GM12878 (cell line): ENCODE results near the gene NUP107. TPM values are rescaled to one million over a fixed set of nuclear protein-coding genes. Genes with fewer than 3 reads are reported as not detected.

Experiments used
- ATAC-seq: fragments of 200-7000 bp; cut with Tn5 transposase; 3 replicates; pipeline ENCODE4 v1.9.1; 2020; ENCODE audit warnings: mild to moderate bottlenecking, moderate library complexity
- Bru-seq: library from RNA; stranded (reverse); fragments of 400-500 nt; gene quantifications from one replicate; lab custom pipeline; 2021; lab: Mats Ljungman, UMichigan
- BruChase-seq, 2 experiments: library from RNA; stranded (reverse); fragments of 400-500 nt; gene quantifications; one replicate each; lab custom pipeline; 2021; lab: Mats Ljungman, UMichigan
- BruUV-seq: library from RNA; stranded (reverse); fragments of 400-500 nt; replicated peaks from 2 replicates; lab custom pipeline; 2021; lab: Mats Ljungman, UMichigan
- CTCF ChIA-PET: fragments of 300-600 bp; sonication (Branson Sonifier 250); formaldehyde crosslinking; extraction: SDS; loops from one replicate; lab custom pipeline; 2021; ENCODE audit warnings: inconsistent platforms; lab: Yijun Ruan, JAX
- POLR2A ChIA-PET: fragments of 350-600 bp; formaldehyde crosslinking; extraction: SDS; loops from one replicate; lab custom pipeline; 2021; ENCODE audit warnings: inconsistent platforms; lab: Charles Lee
- RAD21 ChIA-PET: fragments of 300-600 bp; sonication (Branson Sonifier 250); formaldehyde crosslinking; loops from one replicate; lab custom pipeline; 2023; ENCODE audit warnings: antibody characterized with exemption; ENCODE audit not compliant: unreplicated experiment; lab: Charles Lee
- SMC1A ChIA-PET: fragments of 300-600 bp; sonication (Branson Sonifier 250); formaldehyde crosslinking; loops from one replicate; lab custom pipeline; 2023; ENCODE audit not compliant: unreplicated experiment, uncharacterized antibody; lab: Charles Lee
- DNase-seq: peaks from one replicate; pipeline ENCODE4 v3.0.0-alpha.2; 2011; ENCODE audit warnings: low read depth, low spot score
- FAIRE-seq: peaks from 3 replicates; lab custom pipeline; 2011; peaks lifted over from hg19 to GRCh38; lab: Jason Lieb, UNC
- H2AFZ ChIP-seq: 2 replicates; pipeline ENCODE4 v1.6.0; 2011; ENCODE audit warnings: low read depth, low read length, control low read depth; ENCODE audit not compliant: control insufficient read depth
- H3K27ac ChIP-seq: 2 replicates; pipeline ENCODE4 v1.5.1; 2011; ENCODE audit warnings: control low read depth; ENCODE audit not compliant: control insufficient read depth, insufficient read depth
- H3K27me3 ChIP-seq, 2 experiments: replicated peaks in 1 of 2; 2 replicates each; pipeline versions ENCODE4 v1.6.0 to v1.6.1; 2011; ENCODE audit warnings: low read length in 1 of 2; ENCODE audit not compliant: control insufficient read depth in 2 of 2, insufficient read depth in 2 of 2
- H3K36me3 ChIP-seq, 2 experiments: 2 replicates each; pipeline ENCODE4 v1.5.1; 2011; ENCODE audit warnings: low read length in 1 of 2; ENCODE audit not compliant: control insufficient read depth in 2 of 2, insufficient read depth in 2 of 2
- H3K4me1 ChIP-seq: 2 replicates; pipeline ENCODE4 v1.6.1; 2011; ENCODE audit warnings: mild to moderate bottlenecking, low read length, moderate library complexity, mixed read lengths; ENCODE audit not compliant: control insufficient read depth, insufficient read depth
- H3K4me2 ChIP-seq: 2 replicates; pipeline ENCODE4 v1.6.0; 2011; ENCODE audit warnings: control low read depth; ENCODE audit not compliant: control insufficient read depth, insufficient read depth
- H3K4me3 ChIP-seq: fragments of 200-600 bp; sonication (generic); 2 replicates; pipeline ENCODE4 v1.5.1; 2016
- H3K79me2 ChIP-seq: 2 replicates; pipeline ENCODE4 v1.6.0; 2011; ENCODE audit warnings: low read length; ENCODE audit not compliant: control insufficient read depth, insufficient read depth
- H3K9ac ChIP-seq: 2 replicates; pipeline ENCODE4 v1.8.0; 2011; ENCODE audit warnings: low read length, control low read depth, mixed read lengths; ENCODE audit not compliant: control insufficient read depth, insufficient read depth
- H3K9me3 ChIP-seq: replicated peaks from 3 replicates; pipeline ENCODE4 v1.5.1; 2011; ENCODE audit warnings: mild to moderate bottlenecking, low read length; ENCODE audit not compliant: control insufficient read depth, insufficient read depth
- H4K20me1 ChIP-seq: 2 replicates; pipeline ENCODE4 v1.6.0; 2011; ENCODE audit not compliant: control insufficient read depth, insufficient read depth
- CBX3 ChIP-seq: fragments of 200-600 bp; sonication (generic); IDR thresholded peaks from 2 replicates; pipeline ENCODE4 v1.6.1; 2016; ENCODE audit warnings: low read depth, borderline replicate concordance
- CHD1 ChIP-seq: IDR thresholded peaks from 2 replicates; pipeline ENCODE4 v1.6.1; 2012; ENCODE audit warnings: low read depth, low read length, improper control_type of control experiment
- SMAD1 ChIP-seq: fragments of 450-650 bp; IDR thresholded peaks from 2 replicates; pipeline ENCODE4 v1.6.1; 2018; ENCODE audit warnings: mild to moderate bottlenecking, low read depth; ENCODE audit not compliant: partially characterized antibody
- WGBS: methylation state at CpG from one replicate; pipeline ENCODE4 v1.1.6; 2016; ENCODE audit warnings: low lambda C conversion rate; ENCODE audit not compliant: insufficient replicate concordance, insufficient coverage; ENCODE audit errors: missing lambda C conversion rate; 5-methylcytosine and 5-hydroxymethylcytosine counted together
- in situ Hi-C: fragments of 300-500 bp; cut with MboI; formaldehyde crosslinking; loops from 9 replicates; pipeline ENCODE4 v1.14.3; 2018; ENCODE audit warnings: mixed read lengths
- intact Hi-C: fragments of 100-400 bp; cut with micrococcal nuclease; formaldehyde crosslinking; loops from one replicate; pipeline ENCODE4 v1.14.2; 2022; ENCODE audit not compliant: unreplicated experiment
- long read RNA-seq, 2 experiments: library from polyadenylated mRNA; unstranded; transcript quantifications; one replicate each; pipeline ENCODE4 v2.0.0, GENCODE V29; 2019 to 2020
- polyA minus RNA-seq, 3 experiments: library from RNA; depleted of rRNA, polyadenylated mRNA; stranded (reverse); fragments of >200 nt; gene quantifications; 2 replicates each; pipeline ENCODE4 v1.2.3, GENCODE V29; 2011
- polyA plus RNA-seq, 11 experiments: library from polyadenylated mRNA; depleted of rRNA in 4 of 11; unstranded in 6 of 11; stranded (reverse) in 5 of 11; fragments of >200 nt; fragmentation: Nextera tagmentation in 4 of 11; fragmentation: Illumina TruSeq in 1 of 11; extraction: Ambion mirVana in 4 of 11; extraction: Trizol in 1 of 11; gene quantifications; 1 replicate in 1 of 11; 2 replicates in 10 of 11; pipeline versions ENCODE4 v1.2.1 to v1.2.3, GENCODE V29; 2011 to 2016; ENCODE audit warnings: inconsistent platforms in 2 of 11, missing spikeins in 2 of 11, low read depth in 1 of 11
- total RNA-seq, 4 experiments: library from RNA; depleted of rRNA in 3 of 4; stranded (reverse); fragments of >200 nt in 3 of 4; fragmentation: Illumina TruSeq in 1 of 4; extraction: Trizol in 1 of 4; gene quantifications; 2 replicates each; pipeline versions ENCODE4 v1.2.1 to v1.2.3, GENCODE V29; 2013 to 2021
- TF ChIP-seq, protein P1 (sequence below): IDR thresholded peaks from 2 replicates; pipeline ENCODE4 v1.6.1; 2012; ENCODE audit warnings: improper control_type of control experiment, low read depth, low read length; ENCODE audit not compliant: insufficient replicate concordance
- TF ChIP-seq, protein P2 (sequence below): IDR thresholded peaks from 2 replicates; pipeline ENCODE4 v1.6.1; 2012; ENCODE audit warnings: low read length, inconsistent platforms

NUP107 gene
- 244 and 271 TPM in 2 replicates for total RNA-seq (2013; cell fraction: nucleolus; rRNA removed)
- total RNA-seq (2014; rRNA removed) (73.5 and 92.4 TPM in 2 replicates), total RNA-seq (2014; rRNA removed; fragmentation: Illumina TruSeq; extraction: Trizol) (99.5 and 101 TPM in 2 replicates), total RNA-seq (2021) (73.1 and 73.4 TPM in 2 replicates), polyA plus RNA-seq (2011; rRNA removed) (109 and 186 TPM in 2 replicates), polyA plus RNA-seq (2014; fragmentation: Illumina TruSeq; extraction: Trizol) (111 and 147 TPM in 2 replicates), polyA plus RNA-seq (2014; fragmentation: Nextera tagmentation; extraction: Ambion mirVana) (10 to 100 TPM; 79.4 to 85.2 TPM), polyA plus RNA-seq (2014; rRNA removed) (71.9 and 78.6 TPM in 2 replicates), polyA plus RNA-seq (2016; fragmentation: Nextera tagmentation; extraction: Ambion mirVana) (100 to 1,000 TPM; 120 to 132 TPM), polyA minus RNA-seq (2011; rRNA and poly(A)+ RNA removed) (57.7 and 77.1 TPM in 2 replicates), Bru-seq, nascent RNA (percentile 72 among the genes with signal in this experiment), BruChase-seq, experiment 1, labeled RNA remaining after a 6-hour chase (percentile 82 among the genes with signal in this experiment), BruChase-seq, experiment 2, labeled RNA remaining after a 2-hour chase (percentile 80 among the genes with signal in this experiment)
- polyA plus RNA-seq (2011; ENCODE audit: low read depth), result 42.7 TPM
- polyA plus RNA-seq (2011; cell fraction: cytosol; rRNA removed), result 49.6 and 70.3 TPM in 2 replicates
- 79.8 and 123 TPM in 2 replicates for polyA plus RNA-seq (2011; cell fraction: nucleus; rRNA removed)
- 37.0 and 41.6 TPM in 2 replicates for polyA plus RNA-seq (2012)
- 43.7 and 51.8 TPM in 2 replicates for polyA minus RNA-seq (2011; cell fraction: cytosol; rRNA and poly(A)+ RNA removed)
- polyA minus RNA-seq (2011; cell fraction: nucleus; rRNA and poly(A)+ RNA removed), result 28.8 and 52.0 TPM in 2 replicates
- long read RNA-seq, experiment 1, full-length matches to known transcripts, result 36 of 54 reads
- long read RNA-seq, experiment 1, partial matches to known transcripts, result 11 of 54 reads
- long read RNA-seq, experiment 1, other reads (novel, unspliced or antisense), result 7 of 54 reads
- long read RNA-seq, experiment 2, full-length matches to known transcripts, result 131 of 546 reads
- long read RNA-seq, experiment 2, partial matches to known transcripts, result 335 of 546 reads
- long read RNA-seq, experiment 2, other reads (novel, unspliced or antisense), result 80 of 546 reads

DNA sequence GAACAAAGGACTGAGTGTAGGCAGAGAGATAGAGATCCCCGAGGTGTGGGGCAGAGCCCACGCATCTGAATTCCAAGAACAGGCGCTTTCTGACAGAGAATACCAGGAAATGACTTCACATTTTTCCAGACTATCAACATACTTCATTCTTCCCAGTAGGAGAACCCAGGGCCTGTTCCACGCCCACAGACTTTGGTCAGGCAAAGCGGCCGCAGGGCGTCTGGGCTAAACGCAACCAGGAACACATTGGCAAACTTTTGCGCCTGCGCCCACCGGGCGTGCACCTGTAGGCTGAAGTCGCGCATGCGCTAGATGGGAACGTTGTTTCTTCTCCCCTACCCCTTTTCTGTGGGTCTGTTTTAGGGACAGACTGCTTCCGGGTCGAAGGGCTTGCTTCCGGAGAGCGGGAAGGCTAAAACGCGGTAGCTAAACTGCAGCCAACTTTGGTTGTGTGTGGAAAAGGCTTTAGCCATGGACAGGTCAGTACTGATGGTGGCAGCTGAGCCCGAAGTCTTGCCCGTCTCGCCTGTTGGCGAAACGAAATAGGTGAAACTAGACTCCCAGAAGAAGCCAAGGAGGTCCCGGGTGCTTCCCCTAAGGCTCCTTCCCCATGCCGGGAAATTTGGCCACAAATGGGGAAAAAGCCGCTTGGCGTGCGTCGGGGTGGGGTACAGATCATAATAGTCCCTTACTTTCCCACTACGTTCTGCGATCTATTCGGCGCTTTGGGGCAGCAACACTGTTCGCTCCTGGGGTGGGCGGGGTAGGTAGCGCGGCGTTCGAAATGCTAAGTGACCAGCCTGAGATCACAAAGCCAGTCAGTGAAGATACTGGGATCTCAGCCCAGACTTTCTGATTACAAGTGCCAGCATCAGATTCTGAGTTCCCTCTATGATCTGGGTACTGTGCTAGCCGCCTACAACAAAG lies at the start of gene NUP107:
NUP107 (plus strand) TSS at position 384 of the 927 bp plus-strand sequence; CDS start at position 472, 88 bp downstream.
- H3K4me1 ChIP-seq, result peaks cover 9% of the 10 kb centered on the region
- H3K27me3 ChIP-seq, result no peaks in the 10 kb centered on the region
- H4K20me1 ChIP-seq, result no peaks in the 10 kb centered on the region
- WGBS, result under 1% methylated on average over 44 of the region's 44 CpGs
- ChIA-PET RAD21 (interaction anchor here (0.6 to 1.4 kb wide), 5 partner anchors 59 to 280 kb away, joined by 3 to 7 read pairs (median 4); partner anchors contain the start of gene SLC35E3), POLR2A (interaction anchor here (0.5 to 1.3 kb wide), 3 partner anchors 33 to 49 kb away, joined by 3 to 4 read pairs (median 3); no protein-coding TSS in a partner anchor), SMC1A (interaction anchor here (0.8 to 3.1 kb wide), 5 partner anchors 52 to 370 kb away, joined by 3 to 20 read pairs (median 3); no protein-coding TSS in a partner anchor), CTCF (interaction anchor here (0.8 to 3.6 kb wide), 4 partner anchors 19 to 353 kb away, joined by 3 to 16 read pairs (median 4); no protein-coding TSS in a partner anchor)
- peak within 1 kb of the TSS; percentile 91 for H3K9ac ChIP-seq
- TSS peak; percentile 73 for BruUV-seq
- peak; percentile 88 for FAIRE-seq
- H3K4me2 ChIP-seq, result peak within 1 kb of the TSS; percentile 92
- H3K4me3 ChIP-seq, result peak within 1 kb of the TSS; percentile 91
- intact Hi-C loops (loop anchor here (2.0 to 5.0 kb wide), 3 partner anchors 120 to 354 kb away; partner anchors contain the start of genes MDM1 and MDM2), in situ Hi-C loops (no loop called here)
- peaks cover 0 to 2% of the 10 kb centered on the region in 2 experiments; a peak in 2 of 4 replicates for H3K36me3 ChIP-seq
- no peaks in the 10 kb centered on the region for H3K9me3 ChIP-seq
- H3K27ac ChIP-seq, result peak within 1 kb of the TSS; percentile 83
- DNase-seq, result peak; percentile 95
- peak within 1 kb of the TSS; percentile 91 for H2AFZ ChIP-seq
- ATAC-seq, result peak; percentile 97
- H3K79me2 ChIP-seq, result peaks cover 35% of the 10 kb centered on the region
- TF ChIP-seq CHD1, result no peak
- peak; percentile 52 for TF ChIP-seq SMAD1
- TF ChIP-seq, protein P1, sequence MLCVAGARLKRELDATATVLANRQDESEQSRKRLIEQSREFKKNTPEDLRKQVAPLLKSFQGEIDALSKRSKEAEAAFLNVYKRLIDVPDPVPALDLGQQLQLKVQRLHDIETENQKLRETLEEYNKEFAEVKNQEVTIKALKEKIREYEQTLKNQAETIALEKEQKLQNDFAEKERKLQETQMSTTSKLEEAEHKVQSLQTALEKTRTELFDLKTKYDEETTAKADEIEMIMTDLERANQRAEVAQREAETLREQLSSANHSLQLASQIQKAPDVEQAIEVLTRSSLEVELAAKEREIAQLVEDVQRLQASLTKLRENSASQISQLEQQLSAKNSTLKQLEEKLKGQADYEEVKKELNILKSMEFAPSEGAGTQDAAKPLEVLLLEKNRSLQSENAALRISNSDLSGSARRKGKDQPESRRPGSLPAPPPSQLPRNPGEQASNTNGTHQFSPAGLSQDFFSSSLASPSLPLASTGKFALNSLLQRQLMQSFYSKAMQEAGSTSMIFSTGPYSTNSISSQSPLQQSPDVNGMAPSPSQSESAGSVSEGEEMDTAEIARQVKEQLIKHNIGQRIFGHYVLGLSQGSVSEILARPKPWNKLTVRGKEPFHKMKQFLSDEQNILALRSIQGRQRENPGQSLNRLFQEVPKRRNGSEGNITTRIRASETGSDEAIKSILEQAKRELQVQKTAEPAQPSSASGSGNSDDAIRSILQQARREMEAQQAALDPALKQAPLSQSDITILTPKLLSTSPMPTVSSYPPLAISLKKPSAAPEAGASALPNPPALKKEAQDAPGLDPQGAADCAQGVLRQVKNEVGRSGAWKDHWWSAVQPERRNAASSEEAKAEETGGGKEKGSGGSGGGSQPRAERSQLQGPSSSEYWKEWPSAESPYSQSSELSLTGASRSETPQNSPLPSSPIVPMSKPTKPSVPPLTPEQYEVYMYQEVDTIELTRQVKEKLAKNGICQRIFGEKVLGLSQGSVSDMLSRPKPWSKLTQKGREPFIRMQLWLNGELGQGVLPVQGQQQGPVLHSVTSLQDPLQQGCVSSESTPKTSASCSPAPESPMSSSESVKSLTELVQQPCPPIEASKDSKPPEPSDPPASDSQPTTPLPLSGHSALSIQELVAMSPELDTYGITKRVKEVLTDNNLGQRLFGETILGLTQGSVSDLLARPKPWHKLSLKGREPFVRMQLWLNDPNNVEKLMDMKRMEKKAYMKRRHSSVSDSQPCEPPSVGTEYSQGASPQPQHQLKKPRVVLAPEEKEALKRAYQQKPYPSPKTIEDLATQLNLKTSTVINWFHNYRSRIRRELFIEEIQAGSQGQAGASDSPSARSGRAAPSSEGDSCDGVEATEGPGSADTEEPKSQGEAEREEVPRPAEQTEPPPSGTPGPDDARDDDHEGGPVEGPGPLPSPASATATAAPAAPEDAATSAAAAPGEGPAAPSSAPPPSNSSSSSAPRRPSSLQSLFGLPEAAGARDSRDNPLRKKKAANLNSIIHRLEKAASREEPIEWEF, result no peak
- no peak for TF ChIP-seq CBX3
- TF ChIP-seq, protein P2, sequence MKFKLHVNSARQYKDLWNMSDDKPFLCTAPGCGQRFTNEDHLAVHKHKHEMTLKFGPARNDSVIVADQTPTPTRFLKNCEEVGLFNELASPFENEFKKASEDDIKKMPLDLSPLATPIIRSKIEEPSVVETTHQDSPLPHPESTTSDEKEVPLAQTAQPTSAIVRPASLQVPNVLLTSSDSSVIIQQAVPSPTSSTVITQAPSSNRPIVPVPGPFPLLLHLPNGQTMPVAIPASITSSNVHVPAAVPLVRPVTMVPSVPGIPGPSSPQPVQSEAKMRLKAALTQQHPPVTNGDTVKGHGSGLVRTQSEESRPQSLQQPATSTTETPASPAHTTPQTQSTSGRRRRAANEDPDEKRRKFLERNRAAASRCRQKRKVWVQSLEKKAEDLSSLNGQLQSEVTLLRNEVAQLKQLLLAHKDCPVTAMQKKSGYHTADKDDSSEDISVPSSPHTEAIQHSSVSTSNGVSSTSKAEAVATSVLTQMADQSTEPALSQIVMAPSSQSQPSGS, result no peak; the same call in 1 of the 2 replicates
